KG1 (cell line): ENCODE data around the gene SRRT.
A peak's percentile ranks its signal among the peaks of the same experiment; 100 is the strongest.
"Not testable (repeated sequence)": the region's sequence is repeated elsewhere in the genome, so short reads cannot be mapped to it uniquely, and the experiment has no call there.

Experiments
- DNase-seq: peaks from one replicate; lab custom pipeline; 2025; lab: John Stamatoyannopoulos, UW

The SRRT gene

GRCh38 chr7:100874577-100875355 lies at the start of gene SRRT:
SRRT (plus strand) TSS chr7:100875103; CDS start chr7:100875591, 488 bp downstream.
- DNase-seq, result peak; percentile 79

- DNase-seq, result no peak
Observed at GRCh38 chr7:100825215-100825671, 49.7 kb upstream of the SRRT start.

- DNase-seq, result no peak
Observed at GRCh38 chr7:100825751-100826513, 49.0 kb upstream of the SRRT start.

GRCh38 chr7:100826514-100827329 lies 48.2 kb upstream of the SRRT start:
- DNase-seq, result no peak

GRCh38 chr7:100827330-100828226 lies 47.3 kb upstream of the SRRT start, which contains the start of gene EPHB4:
EPHB4 (minus strand) TSS chr7:100827523; CDS start chr7:100827030, 493 bp downstream.
- no peak for DNase-seq

- DNase-seq, result no peak
Observed at GRCh38 chr7:100829150-100829716, 45.7 kb upstream of the SRRT start.

- no peak for DNase-seq
Observed at GRCh38 chr7:100830396-100830795, 44.5 kb upstream of the SRRT start.

GRCh38 chr7:100832281-100832633 lies 42.6 kb upstream of the SRRT start:
- no peak for DNase-seq

- DNase-seq, result no peak
Observed at GRCh38 chr7:100835903-100836811, 38.7 kb upstream of the SRRT start.

- no peak for DNase-seq
Observed at GRCh38 chr7:100836812-100837098, 38.1 kb upstream of the SRRT start.

- no peak for DNase-seq
Observed at GRCh38 chr7:100837099-100837836, 37.6 kb upstream of the SRRT start.

GRCh38 chr7:100839361-100839760 lies 35.5 kb upstream of the SRRT start:
- DNase-seq, result no peak

GRCh38 chr7:100840470-100841100 lies 34.3 kb upstream of the SRRT start:
- no peak for DNase-seq

GRCh38 chr7:100847360-100847759 lies 27.5 kb upstream of the SRRT start:
- no peak for DNase-seq

- DNase-seq, result peak; percentile 9
Observed at GRCh38 chr7:100852048-100852872, 22.6 kb upstream of the SRRT start, which contains the start of gene SLC12A9. SLC12A9 (plus strand) TSS chr7:100852713; CDS start chr7:100854198, 1,485 bp downstream.

- no peak for DNase-seq
Observed at GRCh38 chr7:100854146-100854895, 20.6 kb upstream of the SRRT start.

- DNase-seq, result not testable (repeated sequence)
Observed at GRCh38 chr7:100854899-100855298, 20.0 kb upstream of the SRRT start.
